Activated naive CD4-positive, alpha-beta T cell treated with Interleukin-2 at 50 U/mL for 16 hours (primary cell): ENCODE results near the gene BHLHA9.
"Not testable (repeated sequence)": the region's sequence is repeated elsewhere in the genome, so short reads cannot be mapped to it uniquely, and the experiment has no call there.

ENCODE experiments used
- DNase-seq: peaks from one replicate; pipeline ENCODE4 v3.0.0-alpha.2; 2020

The BHLHA9 gene

DNA sequence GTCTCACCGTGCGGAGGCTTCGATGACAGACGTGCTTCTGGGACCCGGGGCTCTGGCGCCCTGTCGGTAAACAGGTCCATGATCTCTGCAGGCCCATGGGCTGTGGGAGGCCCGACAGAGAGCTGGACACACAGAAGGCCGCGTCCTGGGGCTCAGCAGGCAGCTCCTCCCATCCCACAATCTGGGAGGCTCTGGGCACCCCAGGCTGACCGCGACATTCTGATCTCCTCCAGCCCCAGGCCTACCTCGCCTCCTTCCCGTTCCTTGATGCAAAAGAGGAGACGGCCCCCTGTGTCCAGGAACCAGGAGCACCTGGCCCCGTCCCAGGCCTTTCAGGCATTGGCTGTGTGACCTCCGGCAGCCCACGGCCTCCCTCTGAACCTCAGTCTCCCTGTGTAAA lies 32.5 kb downstream of the BHLHA9 start:
- no peak for DNase-seq

DNA sequence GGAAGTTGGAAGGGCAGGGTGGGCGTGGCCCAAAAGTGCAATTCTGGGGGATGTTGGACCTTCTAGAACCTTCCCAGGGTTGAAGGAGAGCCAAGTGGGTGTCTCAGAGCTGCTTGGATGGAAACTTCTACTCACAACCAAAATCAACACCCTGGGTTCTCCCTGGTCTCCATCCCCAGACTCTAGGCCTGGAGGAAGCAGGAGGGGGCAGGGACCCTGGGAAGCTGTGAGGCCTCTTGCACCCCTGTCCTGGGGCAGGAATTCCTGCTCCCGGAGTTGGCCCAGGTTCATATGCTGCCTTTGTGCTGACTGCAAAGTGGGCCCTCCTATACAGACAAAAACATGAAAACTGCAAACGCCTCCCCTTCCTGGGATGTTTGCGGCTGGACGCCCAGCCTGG lies 34.3 kb downstream of the BHLHA9 start:
- no peak for DNase-seq

DNA sequence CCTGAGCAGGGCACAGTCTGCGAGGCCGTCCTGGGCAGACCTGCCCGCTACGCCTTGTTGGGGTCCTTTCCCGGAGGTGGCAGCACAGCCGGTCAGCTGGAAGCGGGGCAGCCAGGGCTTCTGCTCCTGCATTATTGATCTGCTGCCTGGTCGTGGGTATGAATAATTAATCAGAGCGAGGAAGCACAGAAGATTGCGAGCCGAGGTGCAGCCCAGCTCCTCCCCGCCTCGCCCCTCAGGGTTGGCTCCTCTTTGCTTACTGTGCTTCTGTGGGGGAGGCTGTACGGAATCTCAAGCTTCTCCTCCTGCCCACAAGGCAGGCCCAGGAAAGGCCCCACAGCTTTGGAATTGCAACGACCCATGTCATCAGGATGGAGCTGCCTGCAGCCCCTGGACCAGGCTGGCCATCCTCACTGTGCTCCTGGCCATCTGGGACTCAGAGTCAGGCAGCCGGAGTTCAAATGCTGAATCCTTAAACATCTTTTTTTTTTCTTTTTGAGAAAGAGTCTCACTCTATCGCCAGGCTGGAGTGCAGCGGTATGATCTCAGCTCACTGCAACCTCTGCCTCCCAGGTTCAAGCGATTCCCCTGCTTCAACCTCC lies 34.8 kb downstream of the BHLHA9 start:
- DNase-seq = no peak

DNA sequence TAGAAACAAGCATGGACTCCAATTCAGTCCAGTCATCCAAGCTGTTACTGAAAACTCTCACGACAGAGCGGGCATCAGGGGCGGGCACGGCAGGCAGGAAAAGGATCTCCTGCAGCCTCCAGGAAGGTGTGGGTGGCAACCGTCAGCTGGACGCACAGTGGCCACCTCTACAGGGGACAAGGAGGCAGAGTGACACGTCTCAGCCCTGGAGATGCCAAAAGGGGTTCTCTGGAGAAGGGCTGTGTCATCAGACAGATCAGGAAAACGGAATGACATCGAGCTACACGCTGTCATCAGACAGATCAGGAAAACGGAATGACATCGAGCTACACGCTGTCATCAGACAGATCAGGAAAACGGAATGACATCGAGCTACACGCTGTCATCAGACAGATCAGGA lies 37.6 kb downstream of the BHLHA9 start:
- DNase-seq = not testable (repeated sequence)

DNA sequence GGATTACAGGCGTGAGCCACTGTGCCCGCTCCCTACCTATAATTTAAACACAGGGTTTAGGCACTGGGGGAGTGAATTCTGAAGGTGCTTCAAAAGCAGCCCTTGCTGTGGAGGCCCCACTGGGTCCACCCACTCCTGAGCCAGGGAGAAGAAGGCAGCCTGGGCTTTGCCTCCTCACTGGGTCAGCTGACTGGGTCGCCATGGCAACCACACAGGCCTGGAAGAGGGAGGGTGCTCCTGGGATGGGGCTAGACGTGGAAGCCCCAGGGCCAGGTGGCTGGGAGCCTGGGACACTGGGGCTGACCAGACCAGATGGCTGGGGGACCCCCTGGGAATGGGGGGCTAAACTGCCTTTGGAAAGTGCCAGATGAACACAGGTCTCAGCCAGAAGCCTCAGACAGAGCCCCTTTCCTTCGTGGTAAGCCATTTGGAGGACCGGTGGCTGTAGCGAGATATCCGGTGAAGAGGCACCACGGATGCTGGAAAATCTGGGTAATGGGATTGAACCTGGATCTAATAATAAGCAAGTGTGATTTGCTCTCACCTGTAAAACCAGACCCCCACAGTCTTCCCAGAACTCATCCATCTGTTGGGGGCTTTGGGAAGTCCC lies 42.1 kb downstream of the BHLHA9 start:
- DNase-seq = no peak

DNA sequence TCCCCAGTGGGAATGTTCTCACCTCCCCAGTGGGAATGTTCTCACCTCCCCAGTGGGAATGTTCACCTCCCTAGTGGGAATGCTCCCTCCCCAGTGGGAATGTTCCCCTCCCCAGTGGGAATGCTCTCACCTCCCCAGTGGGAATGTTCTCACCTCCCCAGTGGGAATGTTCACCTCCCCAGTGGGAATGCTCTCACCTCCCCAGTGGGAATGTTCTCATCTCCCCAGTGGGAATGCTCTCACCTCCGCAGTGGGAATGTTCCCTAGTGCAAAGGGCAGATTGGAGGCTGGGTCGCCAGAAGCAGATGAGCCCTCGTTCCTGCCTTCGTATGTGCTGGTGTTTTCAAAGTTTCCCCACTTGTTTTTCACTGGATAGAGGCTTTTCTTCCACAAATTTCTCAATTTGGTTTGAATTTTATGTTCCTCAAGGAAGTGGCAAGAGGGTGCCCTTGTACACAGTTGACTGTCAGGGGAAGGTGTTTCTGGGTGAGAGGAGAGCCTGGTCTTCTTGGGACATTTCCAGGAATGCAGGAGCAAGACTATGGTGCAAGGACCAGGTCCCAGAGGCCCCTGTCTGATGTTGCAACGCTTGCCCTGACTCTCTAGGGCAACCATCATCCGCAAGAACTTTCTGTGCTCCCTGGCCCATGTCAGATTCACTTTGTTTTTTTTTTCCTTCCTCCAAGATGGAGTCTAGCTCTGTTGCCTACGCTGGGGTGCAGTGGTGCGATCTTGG lies 43.2 kb downstream of the BHLHA9 start:
- DNase-seq = no peak

DNA sequence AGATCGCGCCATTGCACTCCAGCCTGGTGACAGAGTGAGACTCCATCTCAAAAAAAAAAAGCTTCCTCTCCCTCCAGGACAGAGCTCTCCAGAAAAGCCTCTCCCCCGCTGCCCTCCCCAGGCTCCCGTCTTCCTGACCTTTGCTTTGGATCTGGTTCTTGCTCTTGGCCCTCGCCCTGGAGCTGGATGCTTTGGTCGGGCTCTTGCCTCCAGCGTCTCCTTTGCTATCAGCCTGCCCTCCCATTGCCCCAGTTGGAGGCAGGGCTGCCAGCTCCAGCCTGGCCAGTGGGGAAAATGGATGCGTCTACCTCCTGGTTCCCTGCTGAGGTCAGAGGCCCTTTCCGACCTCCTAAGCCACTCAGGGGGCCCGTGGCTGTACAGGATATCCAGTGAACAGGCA lies 45.2 kb downstream of the BHLHA9 start:
- DNase-seq = no peak

DNA sequence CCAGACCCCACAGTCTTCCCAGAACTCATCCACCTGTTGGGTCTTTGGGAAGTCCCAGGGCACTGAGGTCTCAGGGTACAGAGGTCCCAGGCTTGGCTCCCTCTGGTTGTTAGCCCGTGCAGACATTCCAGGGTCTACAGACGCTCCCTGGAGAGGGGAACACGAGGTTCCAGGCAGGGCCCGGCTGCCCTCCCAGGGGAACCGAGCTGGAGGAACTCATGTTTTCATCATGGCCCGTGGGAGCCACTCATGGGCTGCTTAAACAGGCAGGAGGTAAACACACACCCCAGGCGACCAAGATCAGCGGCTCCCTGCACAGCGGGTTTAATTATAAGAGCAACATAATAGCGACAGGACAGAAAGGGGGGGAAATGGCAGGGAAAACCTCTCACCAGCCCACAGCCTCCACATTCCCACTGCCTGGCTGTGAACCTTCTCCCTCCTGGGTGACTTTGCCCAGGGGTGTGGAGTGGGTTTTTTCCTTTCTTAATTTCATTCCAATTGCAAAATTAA lies 45.7 kb downstream of the BHLHA9 start:
- no peak for DNase-seq
